HG03103 (cell line): Measurements from ENCODE around the gene ABCC11.

Source experiments
- ATAC-seq: cut with Tn5 transposase; IDR thresholded peaks from one replicate; pipeline ENCODE4 v1.9.1; 2021; ENCODE audit warnings: low read depth; ENCODE audit not compliant: unreplicated experiment

ABCC11 gene

DNA sequence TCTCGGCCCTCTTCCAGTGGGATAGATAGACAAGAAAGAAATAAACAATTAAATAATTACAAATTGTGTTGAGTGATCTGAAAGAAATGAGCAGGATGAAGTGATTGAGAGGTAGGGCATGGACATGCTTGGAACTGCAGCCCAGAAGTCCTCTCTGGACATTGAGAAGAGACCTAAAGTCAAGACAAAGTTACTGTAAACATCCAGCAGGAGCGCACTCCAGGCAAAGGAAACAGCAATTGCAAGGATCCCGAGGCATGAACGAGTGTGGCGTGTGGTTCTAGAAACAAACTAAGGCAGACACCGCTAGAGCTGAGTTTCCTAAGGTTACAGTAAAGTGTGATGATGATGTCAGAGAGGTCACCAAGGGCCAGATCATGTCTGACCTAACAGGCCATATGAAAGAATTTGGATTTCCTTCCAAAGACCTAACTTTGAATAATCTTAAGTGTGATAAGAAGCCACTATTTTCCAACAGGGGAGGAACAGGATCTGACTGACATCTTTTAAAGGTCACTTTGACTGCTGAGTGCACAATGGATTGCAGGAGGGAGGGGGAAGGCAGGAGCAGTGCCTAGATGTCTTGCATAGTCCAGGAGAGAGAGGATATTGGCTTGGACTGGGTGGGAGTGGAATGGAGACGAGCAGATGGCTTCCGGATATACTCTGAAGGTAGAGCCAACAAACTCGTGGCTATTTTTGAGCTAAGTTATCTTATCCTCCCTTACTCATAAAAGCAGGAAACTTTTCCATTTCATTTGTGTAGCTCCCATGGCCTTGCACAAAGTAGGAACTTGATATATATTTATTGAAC lies 110.6 kb downstream of the ABCC11 start:
- no peak for ATAC-seq

DNA sequence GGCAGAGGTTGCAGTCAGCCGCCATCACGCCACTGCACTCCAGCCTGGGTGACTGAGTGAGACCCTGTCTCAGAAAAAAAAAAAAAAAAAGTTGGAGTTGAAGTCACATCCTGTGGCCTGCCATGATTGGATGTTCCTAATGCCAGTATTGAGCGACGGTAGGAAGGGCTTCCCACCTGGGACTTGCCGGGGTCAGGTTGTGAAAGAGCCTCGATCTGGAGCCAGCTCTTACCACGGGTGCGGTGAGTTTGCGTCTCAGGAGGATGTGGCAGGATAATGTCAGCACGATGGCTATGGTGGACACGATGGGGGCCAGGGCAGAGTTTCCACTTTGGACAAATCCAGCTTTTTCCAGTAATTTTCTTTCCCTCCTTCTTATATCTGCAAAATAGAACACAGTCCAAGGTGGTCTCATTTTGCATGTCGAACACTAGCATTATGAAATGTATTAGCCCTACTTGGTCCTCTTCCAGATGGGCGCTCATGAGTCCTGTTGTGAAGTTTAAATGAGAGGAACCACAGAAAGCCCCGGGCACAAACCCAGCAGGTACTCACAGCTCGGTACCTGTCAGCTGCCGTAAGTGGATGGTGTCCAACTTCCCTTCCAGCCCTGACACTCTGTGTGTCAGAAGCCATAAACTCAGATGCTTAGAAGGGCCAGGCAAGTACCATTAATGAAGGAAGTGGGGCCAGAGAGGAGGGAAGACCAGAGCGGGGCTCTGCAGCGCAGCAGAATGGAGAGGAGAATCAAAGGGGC lies 113.7 kb downstream of the ABCC11 start:
- ATAC-seq: no peak

DNA sequence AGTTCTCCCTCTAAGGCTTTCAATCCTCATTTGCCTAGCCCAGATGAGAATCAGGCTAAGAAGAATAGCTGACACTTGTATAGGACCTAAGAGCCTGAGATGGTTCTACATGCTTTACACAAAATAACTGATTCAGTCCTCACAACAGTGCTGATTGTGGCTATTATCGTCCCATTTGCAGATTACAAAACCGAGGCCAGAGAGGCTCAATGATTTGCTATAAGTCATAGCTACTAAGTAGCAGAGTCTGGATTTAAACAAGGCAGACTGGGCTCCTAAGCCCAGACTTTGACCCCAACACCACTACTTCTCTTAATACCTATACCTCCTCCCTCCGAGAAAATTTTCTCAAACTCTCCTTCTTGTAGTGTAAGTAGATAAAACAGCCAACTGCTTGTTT lies 114.6 kb downstream of the ABCC11 start:
- ATAC-seq: no peak

DNA sequence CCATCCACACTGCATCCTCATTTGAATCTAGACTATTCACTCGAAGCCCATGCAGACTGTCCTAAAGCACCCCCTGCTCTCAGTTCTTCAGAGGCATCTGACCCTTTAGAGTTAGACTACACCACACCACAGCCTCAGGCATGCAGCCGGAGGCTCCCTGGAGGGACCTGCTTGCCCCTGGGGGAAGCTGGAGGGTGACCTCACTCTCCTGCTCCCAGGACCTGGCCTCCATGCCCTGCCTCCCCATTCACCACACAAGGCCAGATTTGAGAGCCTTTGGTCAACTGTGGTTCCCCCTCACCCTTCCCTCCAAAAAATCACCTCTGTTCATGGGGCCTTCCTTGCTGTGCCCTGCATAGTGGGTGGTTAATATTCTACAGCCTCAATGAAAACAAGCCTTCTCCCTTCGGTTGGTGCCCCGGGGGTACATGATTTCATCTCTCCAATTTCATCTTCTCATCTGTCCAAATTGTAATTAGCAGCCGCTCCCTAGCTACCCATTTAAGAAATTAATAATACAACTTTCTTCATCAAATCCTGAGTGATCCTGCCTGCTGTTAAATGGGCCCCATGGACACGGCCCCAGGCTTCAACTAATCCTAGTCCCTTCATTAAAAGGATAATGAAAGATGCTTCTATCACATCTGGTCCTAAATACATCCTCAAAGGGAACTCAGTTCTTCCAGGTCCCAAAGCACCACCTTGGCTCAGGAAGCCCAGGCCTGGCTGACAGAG lies 116.0 kb downstream of the ABCC11 start:
- no peak for ATAC-seq

DNA sequence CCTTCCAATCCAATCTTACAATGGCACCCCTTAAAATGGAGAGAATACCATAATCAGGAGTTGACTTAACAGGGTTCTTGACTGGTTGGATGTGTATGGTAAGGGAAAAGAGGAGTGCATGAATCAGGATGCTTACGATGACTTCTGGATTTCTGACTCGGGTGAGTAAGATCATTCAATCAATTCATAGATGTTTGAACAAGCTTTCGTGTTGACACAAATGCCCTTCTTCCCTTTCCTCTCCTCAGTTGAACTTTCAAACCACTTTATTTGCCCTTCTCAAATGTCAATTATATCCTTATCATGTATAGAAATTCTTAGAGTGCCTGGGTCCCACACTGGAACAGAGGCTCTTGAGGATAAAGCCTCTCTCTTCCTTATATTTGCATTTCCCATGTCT lies 117.4 kb downstream of the ABCC11 start:
- ATAC-seq: no peak

DNA sequence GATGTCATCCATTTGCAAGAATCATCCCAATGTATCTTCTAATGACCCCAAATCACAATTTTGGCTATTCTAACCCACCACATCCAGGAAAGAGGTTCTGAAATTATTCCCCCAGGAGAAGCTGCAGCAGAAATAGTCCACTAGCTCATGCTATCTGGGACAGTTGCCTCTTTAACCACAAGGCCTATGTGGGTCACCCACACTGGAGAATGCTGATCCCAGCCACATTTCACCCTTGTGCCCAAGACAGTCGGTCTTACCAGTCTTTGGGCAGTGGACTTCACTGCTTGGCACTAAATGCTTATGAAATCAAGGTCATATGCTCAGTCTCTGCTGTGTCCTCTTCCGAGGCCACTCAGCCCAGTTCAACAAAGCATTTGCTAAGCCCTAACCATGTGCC lies 118.6 kb downstream of the ABCC11 start:
- ATAC-seq: no peak

DNA sequence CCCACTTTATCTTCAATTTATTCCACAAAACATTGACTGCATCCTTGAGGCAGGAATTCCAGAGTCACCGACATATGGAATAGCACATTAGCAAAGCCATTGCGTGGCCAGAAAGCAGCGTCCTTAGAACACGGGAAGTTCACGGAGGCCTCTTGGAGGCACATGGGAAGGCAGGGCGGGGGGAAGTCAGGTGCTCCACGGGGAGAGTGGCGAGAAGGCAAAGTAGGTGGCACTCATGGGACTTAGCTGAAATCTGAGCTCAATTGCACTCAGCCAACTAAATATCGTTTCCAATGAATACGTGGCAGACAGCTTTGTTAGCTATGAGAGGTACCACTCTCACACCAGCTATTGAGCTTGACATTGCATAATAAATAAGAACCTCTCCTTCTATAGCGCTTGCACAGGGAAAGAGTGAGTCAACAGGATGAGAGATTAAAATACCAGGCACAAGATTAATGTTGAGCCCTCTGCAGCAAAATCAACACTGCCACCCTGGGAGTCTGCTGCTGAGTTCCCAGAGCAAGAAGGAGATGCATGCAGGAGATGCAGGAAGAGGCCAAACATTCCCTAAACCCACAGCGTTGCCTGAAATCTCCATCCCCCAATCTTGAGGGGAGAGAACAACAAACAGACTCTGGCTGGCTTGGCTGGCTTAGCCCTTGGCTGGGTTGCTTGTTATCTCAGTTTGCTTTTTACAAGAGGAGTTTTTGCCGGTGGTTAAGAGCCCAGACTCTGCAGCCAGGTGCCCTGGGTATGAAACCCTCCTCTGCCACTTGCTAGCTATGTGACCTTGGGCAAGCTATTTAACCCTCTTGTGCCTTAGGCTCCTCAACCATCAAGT lies 120.3 kb downstream of the ABCC11 start:
- no peak for ATAC-seq

DNA sequence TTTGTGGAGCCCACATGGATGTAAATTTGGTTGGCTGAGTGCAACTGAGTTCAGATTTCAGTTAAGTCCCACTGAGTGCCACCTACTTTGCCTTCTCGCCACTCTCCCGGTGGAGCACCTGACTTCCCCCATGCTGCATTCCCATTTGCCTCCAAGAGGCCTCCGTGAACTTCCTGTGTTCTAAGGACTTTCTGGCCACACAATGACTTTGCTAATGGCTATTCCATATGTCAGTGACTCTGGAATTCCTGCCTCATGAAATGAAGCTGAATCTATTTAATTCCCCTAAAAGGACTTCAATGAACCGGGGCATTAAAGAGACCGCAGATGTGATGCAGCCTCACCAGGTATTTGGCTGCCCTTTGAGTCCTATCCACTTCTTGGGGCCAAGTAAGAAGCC lies 121.5 kb downstream of the ABCC11 start:
- ATAC-seq: no peak

DNA sequence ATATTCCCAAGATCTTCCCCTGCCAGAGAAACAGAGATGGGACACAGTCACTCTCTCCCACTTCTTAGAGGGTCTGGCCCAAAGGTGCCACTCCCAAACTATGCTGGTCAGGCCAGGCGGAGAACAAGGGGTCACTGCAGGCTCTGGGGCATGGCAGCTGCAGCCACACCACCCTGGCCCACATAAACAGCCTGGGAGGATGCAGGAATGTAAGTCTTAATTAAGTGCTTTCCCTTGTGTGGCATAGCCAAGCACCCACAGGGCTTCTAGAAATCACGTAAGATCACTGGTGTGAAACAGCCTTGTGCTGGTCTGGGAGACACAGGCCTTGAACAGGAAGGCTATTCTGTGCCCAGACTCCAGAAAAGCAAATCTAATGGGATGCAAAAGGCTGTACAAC lies 123.1 kb downstream of the ABCC11 start:
- no peak for ATAC-seq

DNA sequence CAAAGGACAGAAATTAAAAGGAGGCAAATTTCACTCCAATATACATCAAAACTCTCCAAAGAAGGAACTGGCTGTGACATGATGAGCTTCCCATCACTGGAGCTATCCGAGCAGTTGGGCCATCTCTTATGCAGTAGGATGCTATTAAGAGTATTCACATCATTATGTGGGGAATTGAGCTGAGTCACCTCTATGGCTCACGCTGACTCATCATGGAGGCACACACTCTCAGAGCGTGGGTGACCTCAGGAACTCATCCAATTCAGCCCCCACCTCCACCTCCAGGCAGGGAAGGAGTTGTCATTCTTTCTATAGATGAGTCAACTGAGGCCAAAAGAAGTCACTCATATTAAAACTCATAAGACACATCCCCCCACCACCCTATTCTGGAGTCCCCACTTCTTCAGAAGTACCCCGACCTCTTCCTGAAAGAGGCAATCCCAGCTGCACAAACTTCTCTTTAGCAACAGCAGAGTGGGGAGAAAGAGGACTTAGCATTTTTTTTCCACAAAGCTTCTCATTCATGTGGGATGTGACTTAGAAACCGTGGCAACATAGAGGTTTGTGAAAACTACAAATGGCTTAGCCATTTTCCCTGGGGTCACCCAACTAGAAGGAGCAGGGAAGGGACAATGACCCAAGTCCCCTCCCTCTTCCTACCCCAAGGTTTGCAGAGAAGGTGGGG lies 124.1 kb downstream of the ABCC11 start:
- ATAC-seq: peak; percentile 63

DNA sequence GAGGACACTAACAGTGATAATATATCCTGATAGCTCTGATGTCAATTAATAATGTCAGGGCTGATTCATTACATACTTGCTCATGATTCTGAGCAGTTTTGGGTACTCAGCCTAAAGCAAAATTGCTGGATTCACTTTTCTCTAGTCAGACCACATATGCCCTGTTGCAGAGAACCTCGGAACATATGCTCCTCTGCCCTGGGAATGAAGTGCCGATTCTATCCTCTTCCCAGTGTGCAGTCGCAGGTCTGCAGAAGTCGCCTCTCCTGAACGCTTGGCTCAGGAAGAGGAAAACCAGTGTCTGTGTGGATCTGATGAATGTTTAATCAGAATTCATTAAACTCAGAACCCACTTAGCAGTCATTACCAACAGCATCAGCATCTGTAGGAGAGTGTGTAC lies 126.1 kb downstream of the ABCC11 start:
- no peak for ATAC-seq

DNA sequence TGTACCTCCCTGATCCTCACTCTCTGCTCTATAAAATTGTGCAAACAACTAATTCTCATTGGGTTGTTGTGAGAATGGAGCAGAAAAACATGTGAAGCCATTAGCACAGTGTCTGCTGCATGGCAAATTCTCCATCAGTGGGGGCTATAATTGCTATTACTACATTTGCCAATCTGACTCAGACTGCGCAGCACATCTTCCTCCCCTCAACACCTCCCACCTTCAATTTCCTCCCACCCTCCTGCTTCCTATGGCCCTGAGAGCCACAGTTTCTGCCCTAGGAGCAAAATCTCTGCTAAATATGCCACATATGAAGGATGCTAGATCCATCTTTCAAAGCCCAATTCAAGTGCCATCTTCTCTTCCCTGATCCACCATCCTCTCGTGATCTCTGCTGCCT lies 128.5 kb downstream of the ABCC11 start:
- no peak for ATAC-seq

DNA sequence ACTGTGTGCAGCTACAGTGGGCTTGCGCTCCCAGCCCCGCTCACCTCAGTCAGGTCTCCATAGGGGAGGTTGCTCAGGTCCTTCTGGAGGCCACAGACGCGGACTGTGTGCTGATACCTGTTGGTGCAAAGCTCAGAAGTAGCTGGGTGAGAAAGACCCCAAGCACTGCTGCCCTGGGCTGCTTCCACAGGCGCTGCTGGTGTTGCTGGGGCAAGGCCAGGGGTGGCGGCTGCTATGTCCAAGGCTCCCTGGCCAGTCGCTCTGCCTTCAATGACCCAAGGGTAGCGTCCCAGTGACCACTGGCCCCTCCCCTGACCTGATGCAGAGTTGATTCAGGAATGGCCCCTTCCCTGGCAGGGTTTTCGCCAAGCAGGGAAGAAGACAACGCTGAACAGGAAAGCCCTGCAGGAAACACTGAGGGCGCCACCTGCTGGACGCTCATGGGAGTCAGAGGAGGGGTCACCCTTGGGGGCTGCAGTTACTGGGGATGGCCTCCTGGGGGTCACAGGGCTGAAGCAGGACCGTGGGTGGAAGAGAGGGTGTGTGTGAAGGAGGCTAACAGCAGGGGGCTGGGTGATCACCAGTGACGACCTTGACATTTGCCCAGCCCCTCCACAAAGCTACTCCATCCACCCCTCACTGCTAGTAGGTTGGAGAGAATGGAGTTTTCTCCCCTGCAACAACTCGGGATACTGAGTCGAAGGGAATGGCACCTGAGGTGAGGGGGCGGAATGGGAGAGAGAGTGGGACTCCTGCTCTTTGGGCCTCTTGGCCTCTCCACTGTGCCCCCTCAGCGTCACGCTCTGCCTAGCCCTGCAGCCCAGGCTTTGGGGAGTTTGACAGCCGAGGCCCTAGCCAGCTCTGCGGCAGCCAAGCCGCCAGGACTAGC lies 129.9 kb downstream of the ABCC11 start:
- peak; percentile 83 for ATAC-seq
